Measurements from ENCODE around the gene CACNA2D3. TPM values are rescaled to one million over a fixed set of nuclear protein-coding genes. Genes with fewer than 3 reads are reported as not detected.

CACNA2D3 gene
- total and polyA plus RNA-seq, 4 donors: 0.06 to 0.37 (median 0.08) TPM; not detected in 1

- H3K4me3 ChIP-seq (ENCODE audit: low read depth in 1 of 3, low read length in 3 of 3): no peak overlapping the region
- peaks cover 0 to 5% (median 0%) of the 10 kb centered on the region in 4 donors for H3K27me3 ChIP-seq (ENCODE audit: control insufficient read depth in 4 of 4, insufficient read depth in 4 of 4, low read length in 3 of 4)
- no peak for TF ChIP-seq ATF3 (IDR thresholded peaks at IDR 0.05)
- TF ChIP-seq TAF1 (conservative IDR thresholded peaks at IDR 0.05): no peak
- TF ChIP-seq FOXA1 (IDR thresholded peaks at IDR 0.05): no peak
- no peak for TF ChIP-seq EGR1 (IDR thresholded peaks at IDR 0.05; ENCODE audit: low read depth in 2 of 2)
- TF ChIP-seq MAX (IDR thresholded peaks at IDR 0.05): no peak
- TF ChIP-seq RAD21 (IDR thresholded peaks at IDR 0.05): no peak
- TF ChIP-seq YY1 (IDR thresholded peaks at IDR 0.05): no peak
- no peak for TF ChIP-seq CTCF (IDR thresholded peaks at IDR 0.05; ENCODE audit: low read depth, low read length, missing input control)
- TF ChIP-seq REST (IDR thresholded peaks at IDR 0.05): no peak
- TF ChIP-seq GABPA (IDR thresholded peaks at IDR 0.05 in 1 of 2, conservative IDR thresholded peaks at IDR 0.05 in 1 of 2): no peak
- TF ChIP-seq FOXA2 (IDR thresholded peaks at IDR 0.05): no peak
- TF ChIP-seq SP1 (IDR thresholded peaks at IDR 0.05): no peak
- TF ChIP-seq JUND (IDR thresholded peaks at IDR 0.05): no peak
- no peak for TF ChIP-seq ZBTB33 (IDR thresholded peaks at IDR 0.05)
- no peak for TF ChIP-seq NR2F2 (IDR thresholded peaks at IDR 0.05)
- TF ChIP-seq HNF4G (IDR thresholded peaks at IDR 0.05): no peak
- H3K27ac ChIP-seq (ENCODE audit: low read depth in 1 of 2, low read length in 2 of 2): no peak overlapping the region
- H3K36me3 ChIP-seq (ENCODE audit: control insufficient read depth in 4 of 4, insufficient read depth in 3 of 4, low read depth in 1 of 4, low read length in 3 of 4): no peaks in the 10 kb centered on the region
- H3K9me3 ChIP-seq (ENCODE audit: control insufficient read depth in 4 of 4, low read length in 3 of 4): no peaks in the 10 kb centered on the region
- DNase-seq (ENCODE audit: low spot score): no peak
- 18% methylated on average over 54 of the region's 54 CpGs for WGBS
- H3K4me1 ChIP-seq (ENCODE audit: control insufficient read depth in 4 of 4, insufficient read depth in 4 of 4, low read length in 3 of 4): peaks cover 0 to 4% (median 1%) of the 10 kb centered on the region in 4 donors
- no peak overlapping the region for H3K9ac ChIP-seq (ENCODE audit: low read depth in 1 of 2, low read length in 2 of 2)
Observed at GRCh38 chr3:54087581-54088410, 34.6 kb upstream of the CACNA2D3 start.
